ENCODE measurements around the gene SPSB3.

Gene SPSB3

GRCh38 chr16:1762196-1762878 lies 20.0 kb downstream of the SPSB3 start:
- DNase-seq, result no peak

- DNase-seq, result no peak
These were observed 20.6 kb downstream of the SPSB3 start for GRCh38 chr16:1761751-1762150.

- DNase-seq, result no peak
These were observed 21.5 kb downstream of the SPSB3 start for GRCh38 chr16:1760911-1761310.

GRCh38 chr16:1759511-1759910 lies 22.9 kb downstream of the SPSB3 start:
- no peak for DNase-seq

DNA sequence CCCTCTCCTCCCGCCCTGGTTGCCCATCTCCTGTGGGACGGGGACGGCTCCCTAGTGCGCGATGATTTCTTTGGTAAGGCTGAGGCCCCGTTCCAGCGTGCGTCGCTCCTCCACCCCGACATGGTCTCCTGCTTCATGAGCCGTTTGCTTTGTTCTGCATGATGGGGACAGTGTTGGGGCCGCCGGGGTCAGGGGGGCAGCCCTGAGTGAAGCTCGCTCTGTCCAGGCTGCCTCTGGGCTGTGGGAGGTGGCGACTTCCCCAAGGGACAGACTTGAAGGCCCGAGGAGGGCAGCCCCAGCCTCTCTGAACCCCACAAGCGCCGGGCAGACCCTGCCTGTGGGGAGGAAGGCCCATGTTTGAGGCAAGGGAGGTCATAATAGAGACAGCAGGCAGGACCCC lies 23.4 kb downstream of the SPSB3 start:
- no peak for DNase-seq

DNA sequence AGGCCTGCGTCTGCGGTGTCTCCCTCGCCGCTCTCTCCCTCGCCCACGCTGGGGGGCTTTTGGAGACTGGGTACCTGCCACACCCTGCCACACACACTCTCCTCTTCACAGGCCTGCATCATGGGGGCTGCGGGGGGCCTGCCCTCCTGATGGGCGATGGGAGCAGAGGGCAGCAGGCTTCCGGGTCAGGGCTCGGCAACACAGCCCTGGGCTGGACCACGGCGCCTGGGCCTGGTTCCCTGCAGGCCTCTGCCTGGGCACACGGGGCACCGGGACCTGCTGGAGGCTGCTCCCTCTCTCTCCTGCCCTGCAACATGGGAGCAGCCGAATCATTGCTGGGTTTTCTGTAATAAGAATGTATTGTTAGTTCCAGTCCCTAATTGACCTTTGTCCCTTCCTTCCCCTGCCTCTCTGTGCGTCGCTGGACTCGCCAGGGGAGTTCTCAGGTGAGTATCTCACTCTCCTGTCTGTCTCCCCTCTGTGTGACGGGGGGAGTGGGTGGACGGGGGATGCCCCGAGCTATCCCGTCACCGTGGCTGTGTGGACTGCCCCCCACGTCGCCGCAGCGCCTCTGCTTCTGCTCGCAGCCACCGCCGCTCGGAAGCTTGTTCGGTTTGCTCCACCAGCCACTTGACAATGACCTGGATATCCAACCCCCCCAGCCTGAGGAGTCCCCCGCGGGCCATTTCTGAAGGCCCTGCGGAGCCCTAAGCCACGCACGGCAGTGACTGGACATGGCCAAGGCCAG lies 24.5 kb downstream of the SPSB3 start:
- DNase-seq, result no peak

DNA sequence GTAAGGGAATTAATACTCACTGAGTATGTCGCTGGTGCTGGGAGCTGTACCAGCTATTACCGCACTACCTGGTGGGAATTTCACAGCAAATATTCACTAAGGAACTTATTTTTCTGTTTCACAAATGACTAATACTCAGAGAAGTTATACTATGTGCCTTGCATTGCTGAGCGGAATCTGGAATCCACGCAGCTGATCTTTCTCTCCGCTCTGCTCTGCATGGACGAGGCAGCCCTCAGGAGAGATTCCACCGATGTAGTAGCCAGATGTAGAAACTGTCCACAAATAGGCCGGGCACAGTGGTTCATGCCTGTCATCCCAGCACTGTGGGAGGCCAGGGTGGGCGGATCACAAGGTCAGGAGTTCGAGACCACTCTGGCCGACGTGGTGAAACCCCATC lies 28.2 kb downstream of the SPSB3 start:
- DNase-seq, result no peak

DNA sequence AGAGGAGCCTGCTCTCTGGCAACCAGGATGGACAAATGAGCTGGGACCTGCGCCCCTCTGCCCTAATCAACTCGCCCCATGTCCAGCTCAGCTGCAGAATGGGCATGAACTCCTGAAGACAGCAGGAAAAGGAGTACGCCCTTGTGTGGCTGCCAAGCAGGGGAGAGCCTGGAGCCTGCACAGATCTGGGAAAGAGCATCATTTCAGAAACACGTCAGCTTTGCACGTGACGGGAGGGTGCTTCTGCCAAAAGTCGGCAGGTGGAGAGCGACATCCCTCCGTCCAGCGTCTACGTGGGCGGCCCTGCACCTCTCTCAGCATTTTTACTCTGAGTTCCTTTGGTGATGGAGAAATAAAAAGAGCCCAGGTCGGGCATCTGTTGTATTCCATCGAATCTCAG lies 29.5 kb downstream of the SPSB3 start:
- no peak for DNase-seq

- no peak for DNase-seq
These were observed 30.4 kb downstream of the SPSB3 start for GRCh38 chr16:1751946-1752345.

DNA sequence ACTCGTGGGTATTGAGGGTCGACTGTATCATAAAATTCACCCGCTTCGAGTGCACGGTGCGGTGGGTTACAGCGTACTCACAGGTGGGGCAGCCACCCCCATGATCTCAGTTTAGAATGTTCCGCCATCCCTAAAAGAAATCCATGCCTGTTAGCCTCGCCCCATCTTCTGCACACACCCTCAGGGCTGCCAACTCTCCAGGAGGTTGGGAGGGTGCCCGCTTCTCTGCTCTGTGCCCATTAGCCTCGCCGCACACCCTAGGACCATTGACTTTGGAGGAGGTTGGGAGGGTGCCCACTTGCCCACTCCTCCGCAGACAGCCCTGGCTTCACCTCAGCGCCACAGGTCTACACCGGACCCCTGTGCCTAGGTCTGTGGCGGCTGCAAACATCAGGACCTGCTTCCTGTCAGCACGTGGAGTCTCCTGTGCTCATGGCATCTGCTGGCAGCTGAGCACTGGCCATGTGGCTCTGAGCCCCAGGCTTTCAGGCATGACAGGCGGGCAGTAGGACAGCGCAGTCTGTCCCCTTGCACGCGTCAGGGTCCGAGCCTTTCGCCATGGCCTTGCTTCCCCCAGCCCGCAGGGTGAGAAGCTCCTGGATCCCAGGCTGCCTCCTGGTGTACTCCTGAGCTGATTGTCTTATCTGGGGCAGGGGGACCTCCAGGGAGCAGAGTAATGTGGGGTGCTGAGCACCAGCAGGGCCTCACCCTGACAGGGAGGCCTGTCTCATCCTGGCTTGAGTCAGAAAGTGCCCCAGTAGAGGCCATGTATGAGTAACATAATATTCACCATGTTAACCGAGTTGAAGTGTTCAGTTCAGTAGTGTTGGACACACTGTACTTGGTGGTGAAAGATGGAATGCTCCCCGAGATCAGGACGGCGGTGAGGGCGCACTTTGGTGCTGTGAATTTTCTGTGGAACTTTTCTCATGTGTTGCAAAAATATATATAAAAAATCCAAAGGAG lies 32.9 kb downstream of the SPSB3 start:
- DNase-seq, result no peak

DNA sequence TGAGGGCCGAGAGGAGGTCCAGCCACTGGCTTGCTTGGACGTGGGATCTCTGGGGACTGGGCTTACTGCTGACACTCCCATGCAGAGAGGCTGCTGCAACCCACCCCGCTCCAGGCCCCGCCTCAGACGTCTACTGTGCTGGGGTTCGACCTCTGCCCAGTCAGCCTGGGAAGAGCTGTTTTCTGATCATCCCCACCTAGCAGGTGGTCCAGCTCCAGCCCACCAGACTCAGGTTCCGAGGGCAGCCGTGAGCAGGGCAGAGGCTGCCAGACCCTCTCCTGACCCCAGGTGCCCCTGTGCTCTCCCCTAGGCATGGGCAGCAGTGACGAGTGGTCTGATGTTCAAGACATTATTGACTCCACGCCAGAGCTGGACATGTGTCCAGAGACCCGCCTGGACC lies 34.4 kb downstream of the SPSB3 start:
- DNase-seq, result no peak

DNA sequence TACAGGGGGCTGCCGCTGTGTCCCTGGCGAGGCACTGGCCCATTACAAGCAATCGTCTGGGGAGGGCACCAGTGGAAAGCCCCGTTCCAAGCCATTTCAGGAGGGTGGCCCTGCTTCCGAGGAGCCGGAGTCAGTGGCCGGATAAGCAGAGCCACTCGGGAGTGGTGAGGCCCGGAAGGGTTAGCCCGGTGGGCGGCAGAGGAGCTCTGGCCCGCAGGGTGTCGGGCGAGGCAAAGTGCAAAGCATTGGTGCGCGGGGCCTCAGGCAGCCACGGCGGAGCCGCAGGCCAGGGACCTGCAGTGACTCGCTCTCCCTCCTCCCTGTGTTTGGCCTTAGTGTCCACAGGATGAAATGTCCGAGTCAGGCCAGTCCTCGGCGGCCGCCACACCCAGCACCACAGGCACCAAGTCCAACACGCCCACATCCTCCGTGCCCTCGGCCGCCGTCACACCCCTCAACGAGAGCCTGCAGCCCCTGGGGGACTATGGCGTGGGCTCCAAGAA lies 35.6 kb downstream of the SPSB3 start:
- no peak for DNase-seq

- no peak for DNase-seq
These were observed 36.3 kb downstream of the SPSB3 start for GRCh38 chr16:1745900-1746692.

GRCh38 chr16:1745181-1745899 lies 37.0 kb downstream of the SPSB3 start:
- no peak for DNase-seq

- DNase-seq, result no peak
These were observed 38.0 kb downstream of the SPSB3 start for GRCh38 chr16:1744338-1744840.

DNA sequence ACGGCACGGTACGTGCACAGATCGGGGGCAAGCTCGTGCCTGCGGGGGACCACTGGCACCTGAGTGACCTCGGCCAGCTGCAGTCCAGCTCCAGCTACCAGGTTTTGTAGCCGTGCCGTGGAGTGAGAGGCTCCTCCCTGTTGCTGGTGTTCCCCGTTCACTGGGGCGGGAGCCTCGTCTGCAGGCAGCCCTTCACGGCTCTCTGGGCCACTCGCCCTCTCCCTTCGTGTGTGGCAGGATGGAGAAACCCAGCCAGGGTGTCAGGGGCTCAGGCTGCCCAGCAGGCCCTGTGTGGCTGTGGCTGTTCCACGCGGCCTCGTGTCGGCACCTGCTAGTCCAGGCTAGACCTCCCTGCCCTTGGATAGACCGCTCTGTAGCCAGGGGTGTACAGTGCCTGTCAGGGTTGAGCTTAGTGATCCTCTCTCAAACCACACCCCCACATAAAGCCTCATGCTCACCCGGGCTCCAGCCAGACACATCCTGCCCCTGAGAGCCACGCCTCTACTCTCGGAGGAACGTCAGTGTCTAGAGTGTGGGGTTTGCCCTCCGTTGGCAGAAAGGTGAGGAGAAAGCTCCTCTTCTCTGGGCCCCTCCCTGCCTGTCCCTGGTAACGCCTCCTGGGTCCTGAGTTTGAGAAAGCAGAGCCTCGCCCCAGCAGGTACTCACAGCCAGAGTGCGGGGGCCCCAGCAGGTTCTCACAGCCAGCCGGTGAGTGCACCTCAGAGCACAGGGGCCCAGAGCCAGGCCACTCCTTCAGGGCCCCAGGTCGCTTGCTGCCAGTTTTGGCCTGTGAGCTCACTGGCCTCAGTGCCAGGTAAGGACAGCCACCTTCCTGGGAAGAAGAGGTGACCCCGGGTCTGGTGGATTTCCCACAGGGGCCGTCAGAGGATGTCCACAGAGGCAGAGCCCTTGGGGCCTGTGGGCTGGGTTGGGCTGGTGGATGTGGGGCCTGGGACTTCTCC lies 38.7 kb downstream of the SPSB3 start:
- DNase-seq, result no peak

DNA sequence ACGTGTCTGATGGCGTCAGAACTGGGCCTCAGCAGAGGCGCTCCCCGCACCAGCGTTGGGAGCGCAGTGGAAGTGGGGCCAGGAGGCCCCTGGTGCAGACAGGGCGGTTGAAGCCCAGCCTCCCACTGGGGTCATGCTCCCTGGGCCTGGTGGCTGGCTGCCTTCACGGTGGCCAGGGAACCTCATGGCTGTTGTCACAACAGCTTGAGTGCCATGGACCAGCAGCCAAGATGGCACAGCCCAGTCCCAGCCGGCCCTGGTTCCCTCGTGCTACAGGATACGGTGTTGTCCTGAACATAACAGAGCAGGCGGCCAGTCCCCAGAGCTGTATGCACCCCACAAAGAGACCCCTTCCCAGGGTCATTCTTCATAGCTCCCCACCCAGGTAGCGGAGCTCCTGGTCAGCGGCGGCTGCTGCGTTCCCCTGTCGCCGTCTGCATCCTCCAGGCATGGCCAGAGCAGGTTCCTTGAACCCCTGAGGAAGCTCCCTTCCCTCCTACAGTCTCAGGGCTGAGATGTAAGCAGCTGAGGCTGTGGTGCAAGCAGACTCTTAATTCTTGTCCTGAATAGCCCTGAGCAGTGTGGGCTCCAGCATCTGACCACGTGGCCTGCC lies 40.7 kb downstream of the SPSB3 start:
- DNase-seq, result no peak

DNA sequence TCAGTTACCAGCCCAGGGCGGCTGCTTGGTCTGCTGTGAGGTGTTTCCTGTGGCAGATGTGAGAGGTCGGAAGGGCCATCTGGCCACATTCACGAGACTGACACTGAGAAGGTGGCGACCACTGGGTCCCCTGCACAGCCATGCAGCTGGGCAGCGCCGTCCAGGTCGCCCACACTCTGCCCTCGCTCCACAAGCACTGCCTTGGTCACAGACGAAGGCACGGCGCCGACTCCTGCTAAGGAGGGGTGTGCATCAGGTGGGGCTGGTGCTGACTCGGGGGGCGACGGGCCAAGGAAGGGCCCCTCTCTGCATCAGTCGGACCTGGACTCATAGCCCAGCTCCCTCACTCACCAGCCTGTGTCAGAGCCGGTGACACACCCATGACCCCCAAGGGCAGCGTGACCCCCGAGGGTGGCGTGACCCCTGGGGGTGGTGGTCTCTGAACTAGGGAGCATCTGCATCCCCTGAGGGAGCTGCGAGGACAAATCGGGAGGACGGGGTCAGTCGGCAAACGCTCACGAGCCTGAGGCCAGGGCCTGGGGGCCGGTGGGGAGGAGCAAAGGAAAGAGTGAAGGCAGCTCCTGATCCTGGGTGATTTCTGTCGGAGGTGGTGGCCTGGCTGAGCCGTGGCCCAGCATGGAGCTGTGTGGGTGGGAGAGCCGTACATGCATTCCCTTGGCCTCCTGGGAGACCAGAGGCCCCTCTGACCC lies 41.4 kb downstream of the SPSB3 start:
- no peak for DNase-seq

GRCh38 chr16:1740234-1740633 lies 42.1 kb downstream of the SPSB3 start:
- DNase-seq, result no peak
